NCI-H146 treated with DMSO at 0.1 percent for 48 hours (cell line): ENCODE results near the gene GPANK1.

Experiments
- DNase-seq: peaks from one replicate; lab custom pipeline; 2025; ENCODE audit not compliant: unreplicated experiment; lab: John Stamatoyannopoulos, UW

Gene GPANK1

GRCh38 chr6:31691564-31692108 lies 26.8 kb upstream of the GPANK1 start:
- DNase-seq, result no peak

- no peak for DNase-seq
These were observed 26.3 kb upstream of the GPANK1 start for GRCh38 chr6:31691078-31691463.

- no peak for DNase-seq
These were observed 25.7 kb upstream of the GPANK1 start for GRCh38 chr6:31690231-31691077.

GRCh38 chr6:31689249-31690110 lies 24.7 kb upstream of the GPANK1 start:
- no peak for DNase-seq

- DNase-seq, result no peak
These were observed 23.3 kb upstream of the GPANK1 start for GRCh38 chr6:31687860-31688693.

GRCh38 chr6:31687321-31687720 lies 22.5 kb upstream of the GPANK1 start:
- DNase-seq, result no peak

GRCh38 chr6:31686483-31686882 lies 21.7 kb upstream of the GPANK1 start:
- no peak for DNase-seq

- DNase-seq, result no peak
These were observed 18.8 kb upstream of the GPANK1 start for GRCh38 chr6:31683591-31683990.

GRCh38 chr6:31681135-31681671 lies 16.4 kb upstream of the GPANK1 start:
- no peak for DNase-seq

GRCh38 chr6:31680226-31681134 lies 15.7 kb upstream of the GPANK1 start, which contains the start of gene LY6G5C:
LY6G5C (minus strand) TSS chr6:31681067; CDS start chr6:31680373, 694 bp downstream.
- DNase-seq, result peak; percentile 81

GRCh38 chr6:31677955-31678354 lies 13.2 kb upstream of the GPANK1 start:
- DNase-seq, result no peak

- no peak for DNase-seq
These were observed 12.1 kb upstream of the GPANK1 start for GRCh38 chr6:31676904-31677303.

GRCh38 chr6:31676322-31676903 lies 11.6 kb upstream of the GPANK1 start:
- no peak for DNase-seq

- no peak for DNase-seq
These were observed 4.9 kb upstream of the GPANK1 start, which contains the start of gene LY6G5B for GRCh38 chr6:31669676-31670075. LY6G5B (plus strand) TSS chr6:31669976; CDS start chr6:31670951, 975 bp downstream.

- DNase-seq, result no peak
These were observed 1.7 kb upstream of the GPANK1 start for GRCh38 chr6:31666337-31666965.

- DNase-seq, result peak; percentile 96
These were observed 922 bp upstream of the GPANK1 start, which contains the start of gene CSNK2B for GRCh38 chr6:31665501-31666336. CSNK2B (plus strand) TSS chr6:31666080; CDS start chr6:31666832, 752 bp downstream.

- no peak for DNase-seq
These were observed 622 bp downstream of the GPANK1 start for GRCh38 chr6:31663961-31664789.
